GM21423 (cell line): ENCODE measurements around the gene MMP25.
"Not testable (repeated sequence)": the region's sequence is repeated elsewhere in the genome, so short reads cannot be mapped to it uniquely, and the experiment has no call there.

Experiments used
- ATAC-seq: cut with Tn5 transposase; IDR thresholded peaks from one replicate; pipeline ENCODE4 v1.9.1; 2021; ENCODE audit warnings: mild to moderate bottlenecking, moderate library complexity; ENCODE audit not compliant: unreplicated experiment

The MMP25 gene

DNA sequence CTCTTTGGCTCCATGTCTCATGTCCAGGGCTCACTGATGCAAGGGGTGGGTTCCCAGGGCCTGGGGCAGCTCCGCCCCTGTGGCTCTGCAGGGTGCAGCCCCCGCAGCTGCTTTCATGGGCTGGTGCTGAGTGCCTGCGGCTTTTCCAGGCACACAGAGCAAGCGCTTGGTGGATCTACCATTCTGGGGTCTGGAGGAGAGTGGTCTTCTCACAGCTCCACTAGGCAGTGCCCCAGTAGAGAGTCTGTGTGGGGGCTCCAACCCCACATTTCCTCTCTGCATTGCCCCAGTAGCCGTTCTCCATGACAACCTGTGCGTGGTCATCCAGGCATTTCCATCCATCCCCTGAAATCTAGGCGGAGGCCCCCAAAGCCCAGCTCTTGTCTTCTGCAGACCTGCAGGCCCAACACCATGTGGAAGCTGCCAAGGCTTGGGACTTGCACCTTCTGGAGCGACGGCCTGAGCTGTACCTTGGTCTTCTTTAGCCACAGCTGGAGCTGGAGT is 24.3 kb downstream of the MMP25 start:
- ATAC-seq, result no peak

DNA sequence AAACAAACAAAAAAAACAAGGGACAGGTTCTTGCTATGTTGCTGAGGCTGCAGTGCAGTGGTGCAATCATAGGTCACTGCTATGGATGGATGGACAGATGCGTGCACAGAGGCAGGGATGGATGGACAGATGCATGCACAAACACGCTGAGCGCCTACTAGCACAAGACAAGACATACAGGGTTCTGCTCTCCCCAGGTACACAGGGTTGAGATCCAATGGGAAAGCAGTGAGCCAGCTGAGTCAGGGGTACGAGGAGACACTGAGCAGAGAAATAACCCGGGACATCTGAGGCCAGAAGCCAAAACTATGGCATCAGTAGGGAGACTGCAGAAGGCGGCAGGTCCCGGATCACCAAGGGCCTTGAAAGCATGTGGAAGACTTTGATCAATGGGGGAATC is 25.3 kb downstream of the MMP25 start:
- no peak for ATAC-seq

DNA sequence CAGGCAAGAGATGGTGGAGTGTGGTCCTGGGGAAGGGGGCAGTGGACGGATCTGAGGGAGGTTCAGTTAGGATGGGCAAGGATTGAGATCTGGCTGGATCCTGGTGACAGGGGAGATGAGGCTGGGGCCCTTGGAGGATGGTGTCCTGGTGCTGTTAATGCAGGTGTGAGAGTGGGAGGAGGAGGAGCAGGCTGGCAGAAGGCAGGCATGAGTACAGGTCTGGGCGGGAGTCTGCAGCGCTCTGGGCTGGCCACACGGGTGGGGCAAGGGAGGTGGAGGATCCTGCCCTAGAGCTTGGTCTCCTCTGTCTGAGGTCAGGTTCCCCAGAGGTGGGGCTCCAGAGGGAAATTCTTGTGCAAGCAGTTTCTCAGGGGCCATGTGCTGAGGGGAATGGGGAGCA is 25.8 kb downstream of the MMP25 start:
- ATAC-seq, result not testable (repeated sequence)

DNA sequence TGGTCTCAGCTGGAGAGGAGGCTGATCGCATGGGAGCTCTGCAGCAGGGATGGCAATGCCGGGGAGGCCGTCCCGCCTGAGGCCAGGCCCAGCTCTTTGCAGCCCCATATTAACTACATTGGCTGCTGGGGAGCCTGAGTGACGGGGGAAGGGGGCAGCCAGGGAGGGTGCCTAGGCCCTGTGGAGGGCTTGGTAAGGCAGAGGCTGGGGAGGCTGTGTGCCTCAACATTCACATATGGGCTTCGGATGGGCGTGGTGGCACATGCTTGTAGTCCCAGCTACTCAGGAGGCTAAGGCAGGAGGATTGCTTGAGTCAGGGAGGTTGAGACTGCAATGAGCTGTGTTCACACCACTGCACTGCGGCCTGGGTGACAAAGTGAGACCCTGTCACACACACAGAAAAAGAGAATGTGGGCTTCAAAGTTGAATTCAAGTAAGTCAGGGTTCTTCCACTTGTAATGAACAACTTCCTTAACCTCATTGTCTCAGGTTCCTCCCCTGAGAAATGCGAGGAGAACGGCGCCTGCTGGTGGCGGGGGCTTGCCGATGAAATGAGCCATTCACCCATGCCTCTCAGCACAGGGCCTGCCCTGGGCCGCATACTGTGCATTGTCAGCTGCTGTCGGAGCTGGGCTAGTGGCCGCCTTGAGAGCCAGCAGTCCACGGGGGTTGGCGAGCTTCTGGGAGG is 26.4 kb downstream of the MMP25 start:
- not testable (repeated sequence) for ATAC-seq

DNA sequence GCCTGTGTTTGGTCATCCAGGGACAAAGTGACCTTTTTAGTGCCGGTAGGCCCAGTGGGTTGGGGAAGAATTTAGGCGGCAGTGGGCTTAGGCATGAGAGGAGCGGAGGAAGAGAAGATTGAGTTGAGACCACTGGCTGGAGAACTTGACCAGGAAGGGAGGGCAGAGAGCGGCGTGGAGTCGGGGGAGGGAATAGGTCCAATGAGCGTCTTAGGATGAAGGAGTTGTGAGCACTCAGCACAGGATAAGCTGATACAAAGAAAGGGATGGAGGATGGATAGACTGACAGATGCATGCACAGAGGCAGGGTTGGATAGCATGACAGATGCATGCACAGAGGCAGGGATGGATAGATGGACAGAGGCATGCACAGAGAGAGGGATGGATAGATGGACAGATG is 27.1 kb downstream of the MMP25 start:
- ATAC-seq, result no peak

DNA sequence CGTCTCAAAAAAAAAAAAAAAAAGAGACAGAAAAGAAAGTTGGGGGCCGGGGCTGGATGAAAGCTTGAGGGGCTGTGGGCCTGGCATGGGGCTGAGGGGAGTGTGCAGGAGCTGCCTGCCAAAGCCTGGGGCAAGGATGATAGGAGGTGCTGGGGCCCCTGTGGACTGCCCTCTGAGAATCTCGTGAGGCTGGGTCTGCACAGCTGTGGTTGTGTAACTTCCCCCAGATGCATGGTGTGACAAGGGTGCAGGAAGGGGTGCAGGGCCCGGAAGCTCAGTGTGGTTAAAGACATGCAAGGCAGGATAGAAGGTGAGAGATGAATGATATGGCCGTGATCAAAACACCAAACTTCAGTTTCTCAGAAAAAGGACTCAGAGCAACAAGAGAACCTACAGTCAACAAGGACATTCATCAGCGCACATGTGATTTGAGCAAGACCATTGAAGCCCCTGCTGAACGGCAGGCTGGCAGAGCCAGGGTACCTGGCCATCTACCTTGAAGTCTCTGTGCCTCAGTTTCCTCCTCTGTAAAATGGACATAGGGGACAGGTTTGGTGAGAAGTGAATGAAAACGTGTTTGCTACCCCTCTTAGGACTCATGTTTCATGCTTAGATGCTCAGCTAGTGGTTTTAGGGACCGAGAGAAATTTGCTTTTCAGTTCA is 28.6 kb downstream of the MMP25 start:
- peak; percentile 80 for ATAC-seq

DNA sequence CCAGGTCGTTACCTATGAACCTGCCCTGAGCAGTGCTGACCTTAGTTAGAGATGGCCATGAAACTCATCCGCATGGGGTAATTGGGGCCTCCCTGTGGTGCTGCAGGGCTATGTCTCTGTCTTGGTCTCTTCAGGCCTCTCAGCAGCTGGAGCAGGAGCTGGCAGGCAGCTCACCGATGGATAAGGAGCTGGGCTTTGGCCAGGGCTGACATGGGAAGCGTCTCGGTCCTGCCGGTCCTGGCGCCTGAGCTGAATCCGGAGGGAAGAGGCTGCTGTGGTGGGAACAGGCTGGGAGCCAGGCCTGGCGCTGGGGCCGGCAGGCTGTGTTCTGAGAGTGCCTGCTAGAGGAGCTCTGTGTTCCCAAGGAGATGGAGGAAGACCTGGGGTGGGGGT is 29.2 kb downstream of the MMP25 start:
- ATAC-seq, result peak; percentile 3

DNA sequence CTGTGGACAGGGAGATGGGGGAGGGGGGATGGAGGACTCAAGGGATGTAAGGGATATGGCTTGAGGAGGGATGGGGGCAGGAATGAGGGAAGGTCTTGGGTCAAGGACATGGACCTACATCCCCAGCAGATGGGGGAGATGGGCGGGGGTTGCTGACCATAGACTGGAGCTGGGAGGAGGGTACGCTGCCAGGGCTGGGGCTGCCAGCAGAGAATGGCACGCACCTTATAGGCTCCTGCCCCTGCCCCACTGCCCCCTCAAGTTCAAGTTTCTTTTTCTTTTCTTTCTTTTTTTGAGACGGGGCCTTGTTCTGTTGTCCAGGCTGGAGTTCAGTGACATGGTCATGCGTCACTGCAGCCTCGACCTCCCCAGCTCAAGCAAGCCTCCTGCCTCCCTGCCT is 29.6 kb downstream of the MMP25 start:
- ATAC-seq, result not testable (repeated sequence)

DNA sequence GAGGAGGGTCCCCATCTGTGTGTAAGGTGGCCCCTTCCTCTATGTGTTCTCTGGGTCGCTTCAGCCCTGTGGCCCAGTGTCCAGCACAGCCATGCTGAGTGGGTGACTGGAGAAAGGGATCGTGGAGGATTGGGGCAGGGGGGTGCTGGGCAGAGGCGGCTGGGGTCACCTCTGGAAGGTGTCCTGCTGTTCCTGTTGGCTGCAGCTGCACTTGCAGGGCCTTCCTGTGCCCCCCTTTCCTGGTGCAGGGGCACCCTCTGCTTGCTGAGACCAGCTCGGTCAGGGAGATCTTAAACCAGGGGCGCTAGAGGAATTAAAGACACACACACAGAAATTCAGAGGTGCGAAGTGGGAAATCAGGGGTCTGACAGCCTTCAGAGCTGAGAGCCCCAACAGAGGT is 30.2 kb downstream of the MMP25 start:
- no peak for ATAC-seq

DNA sequence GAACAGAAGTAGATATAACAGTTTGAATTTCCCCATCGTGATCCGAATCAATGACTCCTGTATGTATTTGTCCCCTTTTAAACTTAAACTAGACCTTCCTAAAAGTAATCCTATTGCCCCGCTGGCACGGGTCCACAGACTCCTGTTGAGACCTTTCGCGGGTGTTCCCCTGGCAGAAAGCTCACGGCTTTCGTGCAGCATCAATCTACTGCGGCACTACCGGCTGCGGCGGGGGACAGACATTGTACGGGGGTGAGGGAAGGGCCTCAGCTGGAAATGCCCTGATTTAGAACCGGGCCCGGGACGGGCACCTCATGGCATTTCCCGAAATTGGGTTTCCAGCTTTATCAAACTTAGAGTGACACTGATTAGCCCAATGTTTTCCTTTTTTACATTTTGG is 33.7 kb downstream of the MMP25 start:
- ATAC-seq, result no peak

DNA sequence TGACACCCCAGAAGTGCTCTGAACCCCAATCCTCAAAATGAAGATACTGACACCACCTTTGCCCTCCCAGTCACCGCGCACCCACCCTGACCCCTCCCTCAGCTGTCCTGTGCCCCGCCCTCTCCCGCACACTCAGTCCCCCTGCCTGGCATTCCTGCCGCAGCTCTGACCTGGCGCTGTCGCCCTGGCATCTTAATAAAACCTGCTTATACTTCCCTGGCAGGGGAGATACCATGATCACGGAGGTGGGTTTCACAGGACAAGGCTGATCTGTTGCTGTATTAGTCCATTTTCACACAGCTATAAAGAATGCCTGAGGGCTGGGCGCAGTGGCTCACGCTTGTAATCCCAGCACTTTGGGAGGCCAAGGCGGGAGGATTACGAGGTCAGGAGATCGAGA is 35.6 kb downstream of the MMP25 start:
- not testable (repeated sequence) for ATAC-seq

DNA sequence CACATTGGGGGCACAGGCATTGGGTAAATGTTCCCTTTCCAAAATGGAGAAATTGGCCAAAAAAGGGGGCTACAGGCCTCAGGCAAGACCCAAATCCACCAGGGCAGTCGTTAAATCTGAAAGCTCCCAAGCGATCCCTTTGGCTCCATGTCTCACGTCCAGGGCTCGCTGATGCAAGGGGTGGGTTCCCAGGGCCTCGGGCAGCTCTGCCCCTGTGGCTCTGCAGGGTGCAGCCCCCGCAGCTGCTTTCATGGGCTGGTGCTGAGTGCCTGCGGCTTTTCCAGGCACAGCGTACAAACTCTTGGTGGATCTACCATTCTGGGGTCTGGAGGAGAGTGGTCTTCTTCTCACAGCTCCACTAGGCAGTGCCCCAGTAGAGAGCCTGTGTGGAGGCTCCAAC is 37.0 kb downstream of the MMP25 start:
- not testable (repeated sequence) for ATAC-seq

DNA sequence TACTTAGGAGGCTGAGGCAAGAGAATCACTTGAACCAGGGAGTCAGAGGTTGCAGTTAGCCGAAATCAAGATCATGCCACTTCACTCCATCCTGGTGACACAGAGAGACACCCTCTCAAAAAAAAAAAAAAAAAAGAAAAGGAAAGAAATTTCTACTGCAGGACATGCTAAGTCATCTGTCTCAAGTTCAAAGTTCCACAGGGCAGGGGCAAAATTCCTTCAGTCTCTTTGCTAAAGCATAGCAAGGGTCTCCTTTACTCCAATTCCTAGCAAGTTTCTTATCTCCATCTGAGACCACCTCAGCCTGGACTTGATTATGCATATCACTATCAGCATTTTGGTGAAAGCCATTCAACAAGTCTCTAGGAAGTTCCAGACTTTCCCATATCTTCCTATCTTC is 38.1 kb downstream of the MMP25 start:
- no peak for ATAC-seq

DNA sequence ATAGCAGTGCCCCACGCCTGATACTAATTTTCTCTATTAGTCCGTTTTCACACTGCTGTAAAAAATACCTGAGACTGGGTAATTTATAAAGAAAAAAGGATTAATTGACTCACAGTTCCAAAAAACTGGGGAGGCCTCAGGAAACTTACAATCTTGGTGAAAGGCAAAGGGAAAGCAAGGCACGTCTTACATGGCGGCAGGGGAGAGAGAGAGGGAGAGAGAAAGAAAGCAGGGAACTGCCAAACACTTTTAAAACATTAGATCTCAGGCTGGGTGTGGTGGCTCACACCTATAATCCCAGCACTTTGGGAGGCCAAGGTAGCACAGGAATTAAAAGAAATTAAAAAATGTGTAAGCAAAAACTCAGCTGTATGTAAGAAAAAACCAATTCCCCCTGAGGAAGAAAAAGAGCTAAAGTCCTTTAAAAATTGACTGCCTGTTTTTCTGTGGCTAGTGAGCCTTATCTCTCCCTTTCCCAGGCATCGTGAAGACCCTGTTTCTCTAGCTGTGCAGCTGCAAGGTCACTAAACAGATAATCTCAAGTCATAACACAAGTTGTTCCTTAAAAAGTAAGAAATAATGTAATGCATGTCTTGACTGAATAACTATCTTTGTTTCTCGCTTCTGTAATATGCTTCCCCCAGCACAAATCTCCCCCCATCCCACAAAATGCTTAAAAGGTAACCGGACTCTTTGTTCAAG is 38.8 kb downstream of the MMP25 start:
- no peak for ATAC-seq

DNA sequence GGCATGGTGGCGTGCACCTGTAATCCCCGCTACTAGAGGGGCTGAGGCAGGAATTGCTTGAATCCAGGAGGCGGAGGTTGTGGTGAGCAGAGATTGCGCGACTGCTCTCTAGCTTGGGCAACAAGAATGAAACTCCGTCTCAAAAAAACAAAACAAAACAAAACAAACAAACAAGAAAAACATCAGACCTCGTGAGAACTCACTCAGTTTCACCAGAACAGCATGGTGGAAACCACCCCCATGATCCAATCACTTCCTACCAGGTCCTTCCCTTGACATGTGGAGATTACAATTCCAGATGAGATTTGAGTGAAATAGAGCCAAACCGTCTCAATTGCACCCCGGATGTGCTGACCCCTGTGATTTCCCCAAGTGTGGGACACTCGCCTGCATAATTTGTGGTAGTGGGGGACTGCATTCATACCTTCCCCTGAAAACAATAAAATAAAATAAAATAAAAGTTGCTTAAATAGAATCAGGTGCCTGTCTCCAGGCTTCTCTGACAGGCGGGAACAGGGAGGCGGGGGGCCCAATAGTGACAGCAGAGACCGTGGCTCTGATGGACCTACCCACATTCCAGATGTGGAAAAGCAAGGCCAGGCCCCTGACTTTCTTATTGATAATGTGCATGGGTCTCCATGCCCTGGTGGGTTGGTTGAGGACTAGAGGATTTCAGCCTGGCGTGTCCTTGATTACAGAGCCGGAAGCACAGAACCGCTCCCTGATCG is 39.7 kb downstream of the MMP25 start:
- no peak for ATAC-seq

DNA sequence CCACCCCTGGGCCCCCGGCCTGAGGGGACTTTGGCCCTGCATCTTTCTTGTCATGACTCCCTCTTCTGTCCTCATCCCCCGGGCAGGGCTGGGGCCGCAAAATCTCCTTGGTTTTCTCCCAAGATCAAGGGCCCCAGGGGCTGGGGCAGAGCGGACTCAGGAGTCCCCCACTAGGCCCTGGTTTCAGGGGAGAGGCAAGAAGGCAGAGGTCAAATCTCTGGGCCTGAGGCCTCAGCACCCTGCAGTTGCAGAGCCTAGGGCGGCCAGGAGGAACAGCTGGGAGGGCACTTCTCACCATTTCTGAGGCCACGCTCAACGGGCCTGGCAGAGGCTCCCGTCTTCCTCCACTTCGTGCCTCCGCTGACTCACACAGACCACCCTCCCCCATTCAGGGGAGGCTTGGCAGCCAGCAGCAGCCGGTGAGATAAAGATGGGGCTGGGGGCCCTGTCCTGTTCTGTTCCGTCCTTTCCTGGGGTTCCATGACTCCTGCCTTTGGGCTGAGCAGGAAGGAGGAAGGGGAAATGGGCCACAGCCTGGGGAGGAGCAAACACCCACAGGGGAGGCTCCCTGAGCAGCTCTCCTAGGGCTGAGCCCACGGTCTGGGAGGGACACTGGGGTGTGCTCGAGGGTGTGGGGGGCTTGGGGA is 40.4 kb downstream of the MMP25 start:
- ATAC-seq, result no peak

DNA sequence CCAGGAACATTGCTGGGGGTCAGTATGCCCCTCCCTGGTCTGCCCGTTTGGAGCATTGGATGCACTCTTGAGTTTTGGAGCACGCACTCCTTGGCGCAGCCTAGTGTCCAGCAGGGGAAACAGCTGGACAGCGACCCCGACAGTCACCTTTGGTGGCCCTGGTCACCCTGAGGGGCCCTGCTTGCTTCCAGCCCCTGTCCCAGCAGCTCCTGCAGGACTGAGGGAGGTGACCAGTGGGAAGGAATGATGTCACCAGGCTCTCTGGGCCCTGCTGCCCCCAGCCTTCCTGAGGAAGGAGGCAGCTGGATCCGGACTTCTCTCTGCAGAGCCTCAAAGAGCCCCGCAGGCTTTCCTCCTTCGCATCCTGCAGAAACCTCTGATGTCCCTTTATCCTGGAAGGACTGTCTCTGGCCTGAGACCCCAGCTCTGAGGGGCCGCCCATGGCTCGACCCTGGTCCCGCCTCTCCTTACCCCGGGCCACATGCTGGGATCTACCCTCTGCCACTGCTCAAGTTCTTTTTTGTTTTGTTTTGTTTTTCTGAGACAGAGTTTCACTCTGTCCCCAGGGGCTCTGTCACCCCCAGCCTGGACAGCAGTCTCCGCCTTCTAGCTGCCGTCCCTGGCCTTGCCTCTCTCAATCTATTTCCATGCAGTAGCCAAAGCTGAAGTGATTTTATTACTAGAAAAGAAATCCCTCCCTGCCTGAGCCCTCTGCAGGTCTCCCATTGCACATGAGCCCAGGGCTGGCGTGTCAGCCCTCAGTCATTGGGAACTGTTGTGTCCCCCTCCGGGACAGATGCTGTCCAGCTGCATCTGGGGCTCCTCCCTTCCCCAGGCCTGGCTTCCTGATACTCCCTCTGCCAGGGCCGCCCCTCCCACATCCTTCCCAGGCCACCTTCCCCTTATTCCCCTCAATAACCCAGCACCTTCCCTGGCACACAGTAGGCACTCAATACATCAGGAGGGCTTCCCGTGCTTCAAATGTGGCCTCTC is 41.2 kb downstream of the MMP25 start:
- no peak for ATAC-seq

DNA sequence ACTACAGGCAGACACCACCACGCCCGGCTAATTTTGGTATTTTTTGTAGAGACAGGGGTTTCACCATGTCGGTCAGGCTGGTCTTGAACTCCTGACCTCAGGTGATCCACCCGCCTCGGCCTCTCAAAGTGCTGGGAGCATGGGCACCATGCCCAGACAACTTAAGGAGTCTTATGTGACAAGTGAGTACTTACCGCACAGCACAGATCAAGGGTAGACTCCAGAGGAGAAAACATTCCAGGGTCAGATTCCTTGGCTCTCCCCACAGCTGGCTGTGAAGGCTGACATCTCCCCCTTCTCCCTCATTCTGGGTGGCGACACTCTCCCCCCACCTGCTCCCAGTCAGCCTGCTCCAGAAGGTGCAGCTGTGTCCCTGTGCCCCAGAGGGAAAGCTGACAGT is 42.1 kb downstream of the MMP25 start:
- ATAC-seq, result no peak

DNA sequence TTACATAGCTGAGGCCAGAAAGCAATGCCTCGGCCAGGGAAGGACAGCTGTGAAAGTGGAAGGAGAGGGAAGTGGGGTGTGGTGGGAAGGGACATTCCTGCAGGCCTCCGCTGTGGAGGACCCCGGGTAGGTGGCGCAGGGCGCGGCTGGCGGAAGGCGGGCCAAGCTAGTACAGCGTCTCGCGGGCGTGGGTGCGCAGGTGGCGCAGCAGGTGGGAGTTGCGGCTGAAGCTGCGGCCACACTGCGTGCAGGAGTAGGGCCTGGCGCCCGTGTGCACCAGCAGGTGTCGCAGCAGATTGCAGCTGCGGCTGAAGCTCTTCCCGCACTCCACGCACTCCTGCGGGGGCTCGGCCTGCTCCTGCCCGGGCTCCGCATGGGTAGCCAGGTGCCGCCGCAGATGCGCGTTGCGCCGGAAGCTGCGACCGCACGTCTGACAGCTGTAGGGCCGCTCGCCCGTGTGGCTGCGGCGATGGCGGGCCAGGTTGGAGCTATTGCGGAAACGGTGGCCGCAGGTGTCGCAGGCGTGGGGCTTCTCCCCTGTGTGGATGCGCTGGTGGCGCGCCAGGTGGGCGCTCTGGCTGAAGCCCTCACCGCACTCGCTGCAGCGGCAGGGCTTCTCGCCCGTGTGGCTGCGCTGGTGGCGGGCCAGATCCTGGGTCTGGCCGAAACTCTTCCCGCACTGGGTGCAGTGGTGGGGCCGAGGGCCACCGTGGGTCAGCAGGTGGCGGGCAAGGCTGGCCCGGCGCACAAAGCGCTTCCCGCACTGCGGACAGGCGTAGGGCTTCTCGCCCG is 42.8 kb downstream of the MMP25 start:
- ATAC-seq, result no peak
